Stromal cell of bone marrow (primary cell): ENCODE results near the gene DTHD1.

Experiments used
- DNase-seq: peaks from one replicate; pipeline ENCODE4 v3.0.0-alpha.2; 2012; ENCODE audit warnings: low read depth

The DTHD1 gene

DNA sequence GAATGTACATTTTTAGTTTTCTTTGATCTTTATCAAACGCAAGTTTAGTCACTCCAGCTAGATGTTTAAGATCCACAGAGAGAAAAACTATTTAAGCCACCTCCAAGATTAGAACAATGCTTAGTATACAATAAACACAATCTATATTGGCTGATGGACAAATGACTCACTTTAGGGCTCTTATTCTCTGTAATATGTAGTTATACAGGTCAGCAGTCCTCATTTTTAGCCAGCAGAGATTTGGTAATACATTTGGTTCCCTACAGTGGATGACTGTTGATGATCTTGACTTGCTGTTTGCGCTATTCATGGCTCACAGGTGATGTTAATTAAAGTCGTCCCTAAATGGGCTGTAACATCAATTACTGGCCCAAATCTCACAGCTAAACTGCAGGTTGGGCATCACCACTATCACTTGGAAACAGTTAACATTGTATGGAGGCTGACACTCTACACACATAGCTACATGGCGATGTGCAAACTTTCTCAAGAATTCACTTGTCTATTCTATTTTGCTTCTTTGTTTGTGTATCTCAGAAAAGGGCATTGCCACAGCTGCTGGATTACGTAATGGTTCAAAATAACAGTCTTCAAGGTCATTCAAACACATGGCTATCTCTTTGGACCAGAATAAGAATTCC, 11.8 kb upstream of the DTHD1 start:
- DNase-seq = no peak

DNA sequence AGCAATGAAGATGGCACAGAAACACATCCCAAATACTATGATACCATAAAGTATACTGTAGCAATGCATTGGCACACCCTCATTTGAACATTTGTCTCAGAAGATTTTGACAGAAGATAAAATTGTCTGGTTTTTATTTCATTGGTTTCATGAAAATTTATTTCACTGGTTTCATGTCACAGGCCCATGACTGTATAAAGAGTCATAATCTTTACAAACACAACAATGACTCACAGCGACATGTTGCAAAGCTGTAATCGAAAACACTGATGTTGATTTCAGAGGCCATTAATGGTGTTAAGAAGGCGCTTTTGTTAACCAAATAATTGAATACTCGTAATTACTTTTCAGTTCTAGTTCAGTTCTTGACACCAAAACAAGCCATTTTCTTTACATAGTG, 8.1 kb upstream of the DTHD1 start:
- no peak for DNase-seq

DNA sequence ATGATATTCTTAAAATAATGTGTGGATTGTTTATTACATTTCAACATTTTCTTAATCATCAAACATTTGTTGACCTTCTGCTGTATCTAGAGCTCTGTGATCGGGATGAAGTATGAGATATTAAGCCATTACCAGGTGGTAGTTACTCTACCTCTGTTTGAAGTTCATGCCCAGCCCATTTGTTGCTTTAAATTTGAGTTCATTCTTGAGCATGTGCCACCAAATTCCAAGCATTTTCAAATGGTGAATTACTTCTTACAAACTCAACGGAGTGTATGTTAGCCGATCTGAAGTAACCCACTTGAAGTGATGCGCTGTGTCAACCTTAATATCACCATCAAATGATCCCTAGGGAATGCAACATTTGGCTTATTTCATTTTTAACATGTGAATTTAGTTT, 7.3 kb upstream of the DTHD1 start:
- no peak for DNase-seq

DNA sequence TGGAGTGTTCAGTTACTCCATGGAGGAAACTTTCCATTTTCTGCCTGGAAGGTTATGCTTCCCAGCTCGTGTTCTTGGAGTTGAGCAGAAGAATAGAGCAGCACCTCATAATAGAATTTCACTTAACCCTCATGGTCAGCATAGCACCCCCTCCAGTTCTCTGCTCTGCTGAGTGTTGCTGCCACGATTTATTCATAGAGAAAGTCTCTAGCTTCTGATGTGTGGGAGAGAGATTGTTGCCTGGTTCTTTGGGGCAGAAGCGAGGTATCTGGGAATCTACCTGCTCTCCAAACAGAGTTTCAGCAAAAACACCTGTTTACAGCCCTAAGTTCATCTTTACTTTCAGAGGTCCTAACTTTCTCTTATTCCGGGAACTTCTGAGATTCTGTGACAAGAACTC, 3.9 kb upstream of the DTHD1 start:
- no peak for DNase-seq

DNA sequence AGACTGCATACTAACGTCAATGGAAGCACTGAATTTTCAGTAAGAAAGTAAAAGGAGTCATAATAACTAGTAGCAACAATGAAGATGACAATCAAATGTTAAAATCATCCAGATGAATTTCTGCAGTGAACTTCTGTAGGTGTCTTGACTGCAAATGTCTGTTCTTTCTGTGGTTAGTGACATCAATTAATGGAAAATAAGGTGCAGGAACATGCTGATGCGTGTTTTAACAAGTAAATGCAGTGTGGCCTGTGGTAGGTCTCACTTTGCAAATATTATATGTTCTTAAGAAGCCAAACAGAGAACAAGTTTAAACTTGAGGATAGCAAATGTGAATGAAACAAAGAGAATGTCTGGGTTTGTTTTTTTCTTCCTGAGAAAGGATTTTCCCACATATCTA, 2.6 kb upstream of the DTHD1 start:
- DNase-seq = no peak

DNA sequence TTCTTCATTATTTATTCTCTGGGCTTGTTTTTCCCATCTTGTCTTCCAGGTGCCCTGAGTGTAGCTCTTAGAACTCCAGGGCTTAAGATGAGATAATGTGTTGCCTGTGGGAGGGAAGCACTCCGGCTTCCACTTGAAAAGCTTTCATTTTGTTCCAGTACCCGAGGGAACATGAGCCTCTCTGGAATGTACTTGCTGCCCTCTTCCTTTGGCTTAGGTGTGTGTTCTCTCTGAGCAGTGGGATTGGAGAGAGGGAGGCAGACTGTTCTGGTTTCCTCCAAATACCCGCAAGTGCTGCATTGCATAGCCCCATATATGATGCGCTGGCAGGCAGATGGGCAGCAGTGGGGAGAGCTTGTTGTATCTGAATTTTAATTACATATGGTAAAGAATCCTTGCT, 861 bp upstream of the DTHD1 start:
- DNase-seq = no peak

DNA sequence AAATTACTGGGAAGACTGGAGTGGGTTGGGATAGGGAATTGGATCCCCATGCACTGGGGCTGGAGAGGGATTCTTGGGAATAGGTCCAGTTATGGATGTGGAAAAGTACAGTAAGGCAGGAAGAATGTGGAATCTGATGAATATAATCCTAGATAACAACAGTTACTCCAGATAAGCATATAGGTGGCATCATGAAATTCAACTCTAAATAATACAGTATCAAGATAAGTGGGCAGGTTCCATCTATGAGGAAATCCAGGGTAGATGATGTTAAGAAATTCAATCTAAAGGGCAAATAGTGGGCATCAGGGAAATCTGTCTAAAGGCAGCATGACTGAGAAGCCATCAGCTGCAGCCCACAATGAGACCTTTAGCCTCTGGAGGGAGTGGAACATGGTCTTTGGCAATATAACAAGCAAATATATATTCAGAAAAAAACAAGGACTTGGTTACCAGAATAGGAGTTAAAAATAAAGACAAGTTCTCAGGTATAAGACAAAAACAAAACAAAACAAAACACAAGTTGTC, 1.2 kb downstream of the DTHD1 start:
- no peak for DNase-seq

DNA sequence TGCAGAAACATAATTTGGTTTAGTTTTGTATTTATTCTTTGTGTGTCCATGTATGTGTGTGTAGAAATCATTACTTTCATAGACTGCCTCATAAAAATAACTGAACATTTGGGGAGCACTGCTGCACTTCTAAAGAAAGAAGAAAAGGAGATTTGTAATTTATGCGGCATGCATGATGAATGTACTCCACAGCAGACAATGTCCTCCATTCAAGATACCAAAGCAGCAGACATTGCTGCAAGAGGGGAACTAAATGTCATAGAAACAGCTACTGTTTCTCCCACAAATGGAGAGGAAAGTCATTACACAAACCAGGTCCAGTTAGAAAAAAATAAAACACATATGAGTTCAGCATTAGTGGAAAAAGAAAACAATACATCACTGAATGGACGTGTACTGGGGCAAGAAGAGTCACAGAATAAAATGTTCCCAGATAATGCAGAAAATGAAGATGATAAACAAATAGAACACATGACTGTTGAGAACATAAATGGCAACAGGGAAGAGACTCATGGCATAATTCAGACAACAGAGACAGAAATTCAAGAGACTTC, 2.6 kb downstream of the DTHD1 start:
- DNase-seq = no peak

DNA sequence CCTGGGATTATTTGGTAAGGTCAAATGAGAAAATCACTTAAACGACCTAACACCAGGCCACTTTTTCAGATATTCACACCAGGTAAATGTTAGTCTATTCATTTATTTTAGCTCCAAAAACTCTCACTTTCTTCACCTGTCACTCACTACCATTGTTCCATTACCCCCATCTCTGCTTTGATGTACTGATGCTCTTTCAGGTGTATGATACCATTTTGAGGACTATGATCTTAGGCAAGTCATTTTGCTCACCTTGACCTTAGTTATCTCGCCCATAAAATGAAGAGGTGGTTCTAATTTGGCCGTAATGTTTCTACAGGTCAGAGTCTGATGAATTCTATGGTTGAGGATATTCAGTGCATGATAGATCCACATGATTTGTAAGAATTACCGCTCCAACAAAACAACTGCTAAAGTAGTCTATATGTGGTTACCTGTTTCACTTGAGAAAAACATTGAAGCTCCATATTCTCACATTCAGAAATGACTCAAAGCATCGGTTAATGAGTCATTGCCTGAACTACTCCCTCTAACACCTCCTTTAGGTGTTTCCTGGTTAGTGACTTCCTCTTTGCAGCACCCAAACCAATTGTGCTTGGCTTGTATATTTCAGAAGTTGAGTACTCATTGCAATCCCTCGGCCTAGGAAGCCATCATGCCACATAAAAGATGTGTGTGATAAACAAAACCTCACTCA, 4.5 kb downstream of the DTHD1 start:
- DNase-seq = no peak

DNA sequence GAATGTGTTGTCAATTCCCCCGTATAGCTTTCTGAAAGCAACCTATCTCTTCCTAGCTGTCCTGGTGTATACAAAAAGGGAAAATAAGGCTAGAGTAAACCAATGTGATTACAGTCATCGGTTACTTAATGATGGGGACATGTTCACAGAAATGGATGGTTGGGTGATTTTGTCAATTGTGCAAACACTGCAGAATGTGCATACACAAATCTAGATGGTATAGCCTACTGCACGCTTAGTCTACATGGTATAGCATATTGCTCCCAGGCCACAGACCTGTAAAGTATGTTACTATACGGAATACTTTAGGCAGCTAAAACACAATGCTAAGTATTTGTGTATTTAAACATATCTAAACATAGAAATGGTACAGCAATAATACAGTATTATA, 5.1 kb downstream of the DTHD1 start:
- no peak for DNase-seq

DNA sequence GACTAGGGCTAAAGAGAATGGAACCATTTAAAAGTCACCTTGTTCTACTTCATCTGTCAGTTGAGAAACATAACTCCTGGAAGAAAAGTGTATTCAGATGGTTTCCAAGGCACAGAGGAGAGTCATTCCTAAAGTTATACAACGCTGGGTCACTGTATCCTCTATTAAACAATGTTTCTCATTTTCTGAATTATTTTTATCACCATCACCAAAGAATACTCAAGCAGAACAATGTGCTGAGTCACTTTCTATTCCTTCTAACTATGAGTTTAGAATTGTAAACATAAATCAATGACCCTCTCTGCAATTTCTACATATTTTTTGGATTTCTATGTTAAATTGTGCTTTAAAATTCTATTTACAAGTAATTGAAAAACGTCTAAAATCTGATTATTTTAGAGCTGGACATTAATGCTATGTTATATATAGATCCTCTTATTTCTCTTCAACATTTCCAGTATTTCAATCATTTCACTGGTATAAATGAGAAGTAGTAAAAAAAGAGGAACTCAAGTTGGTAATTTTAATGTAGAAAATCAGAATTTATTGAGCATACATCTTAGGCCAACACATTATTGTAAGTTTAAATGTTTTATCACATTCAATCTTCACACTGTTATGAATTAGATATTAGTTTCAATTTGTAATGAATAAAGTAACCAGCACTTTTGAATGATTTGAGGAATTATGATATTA, 7.5 kb downstream of the DTHD1 start:
- DNase-seq = no peak

DNA sequence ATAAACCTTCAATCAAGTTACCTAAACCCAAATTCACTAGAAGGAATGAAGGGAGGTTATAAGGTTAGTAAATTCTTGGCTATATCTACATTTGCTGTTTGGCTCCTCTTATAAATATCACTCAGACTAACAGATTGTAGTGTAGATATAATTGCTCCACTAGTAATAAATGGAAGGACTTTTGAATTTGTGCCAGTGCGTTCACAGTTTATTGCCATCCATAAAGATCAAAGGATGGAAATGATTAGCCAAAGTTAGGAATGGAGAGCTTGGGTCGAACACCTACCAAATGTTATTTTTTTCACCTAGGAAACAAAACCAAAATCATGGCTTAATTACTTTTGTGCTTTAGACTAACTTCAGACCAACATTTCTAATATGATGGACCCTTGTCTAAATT, 9.2 kb downstream of the DTHD1 start:
- DNase-seq = no peak

DNA sequence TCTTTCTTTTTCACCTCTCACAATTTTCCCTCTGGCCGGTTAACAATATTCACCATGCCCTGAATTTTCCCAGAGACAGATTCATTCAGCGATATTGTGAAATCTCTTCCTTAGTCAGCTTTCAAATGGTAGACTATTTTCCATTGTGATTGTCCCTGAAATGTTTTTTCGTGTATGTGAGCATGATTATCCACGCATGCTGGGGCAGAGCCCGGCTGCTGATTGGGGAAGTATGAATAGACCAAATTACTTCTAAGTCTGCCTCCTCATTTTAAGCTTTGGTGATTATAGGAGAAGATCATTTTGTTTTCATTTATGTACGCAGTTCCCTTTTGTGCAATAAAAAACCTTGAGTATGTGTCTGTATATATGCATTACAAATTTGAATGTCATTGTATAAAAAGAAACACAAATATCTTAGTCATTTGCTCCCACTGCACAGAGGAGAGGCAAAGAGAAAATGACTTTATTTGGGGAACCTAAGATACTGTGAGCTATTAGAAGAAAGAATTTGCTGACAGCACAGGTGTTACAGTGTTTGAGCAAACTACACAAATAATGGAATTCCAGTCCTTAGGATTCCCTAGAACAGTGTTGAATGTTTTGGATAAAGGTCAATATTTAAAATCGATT, 11.3 kb downstream of the DTHD1 start:
- DNase-seq = no peak

DNA sequence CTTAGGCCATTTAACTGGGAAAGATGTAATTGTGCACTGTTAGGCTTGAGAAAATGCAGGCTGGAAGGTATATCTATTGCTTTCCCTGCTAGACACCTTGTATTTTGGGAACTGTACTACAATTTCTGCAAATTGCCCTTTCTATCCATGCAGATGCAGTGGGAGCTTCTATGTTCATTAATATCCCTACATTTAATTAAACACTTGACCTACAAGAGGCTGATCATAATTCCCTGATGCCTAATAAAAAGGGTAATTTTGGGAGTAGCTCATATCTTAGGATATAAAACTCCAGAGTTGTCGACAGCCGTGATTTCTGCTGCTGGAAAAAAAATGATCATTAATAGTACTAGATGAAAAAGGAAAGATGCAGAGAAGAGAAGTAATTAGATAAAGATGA, 19.7 kb downstream of the DTHD1 start:
- DNase-seq = no peak

DNA sequence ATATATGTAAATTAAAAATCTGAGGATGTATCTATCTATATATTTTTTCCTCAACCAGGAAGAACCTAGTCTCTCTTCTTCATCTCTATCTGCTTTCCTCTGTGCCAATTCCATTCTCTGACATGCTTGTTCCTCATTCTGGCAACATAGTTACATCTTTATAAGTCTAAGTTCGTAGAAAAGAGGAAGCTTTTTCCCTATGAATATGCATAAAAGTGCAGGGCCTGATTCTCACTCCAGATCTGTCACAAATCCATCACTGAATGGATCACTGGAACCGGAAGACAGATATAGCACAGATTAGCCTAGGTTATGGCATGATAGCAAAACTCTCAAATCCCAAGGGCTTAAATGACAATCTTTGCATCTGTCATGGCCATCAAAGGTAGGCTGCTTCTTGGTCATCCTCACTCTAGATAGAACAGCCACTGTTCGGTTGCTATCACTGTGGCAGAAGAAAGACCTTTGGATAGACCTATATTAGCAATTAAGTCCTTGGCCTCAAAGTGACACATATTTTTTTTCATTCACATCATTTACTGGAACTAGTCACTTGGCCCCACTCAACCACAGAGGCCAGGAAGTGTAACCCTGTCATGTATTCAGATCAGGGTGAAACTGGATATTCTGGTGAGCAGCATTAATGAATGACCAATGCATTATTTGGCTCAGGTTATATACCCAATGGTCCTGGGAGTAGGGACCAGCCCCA, 22.2 kb downstream of the DTHD1 start:
- no peak for DNase-seq

DNA sequence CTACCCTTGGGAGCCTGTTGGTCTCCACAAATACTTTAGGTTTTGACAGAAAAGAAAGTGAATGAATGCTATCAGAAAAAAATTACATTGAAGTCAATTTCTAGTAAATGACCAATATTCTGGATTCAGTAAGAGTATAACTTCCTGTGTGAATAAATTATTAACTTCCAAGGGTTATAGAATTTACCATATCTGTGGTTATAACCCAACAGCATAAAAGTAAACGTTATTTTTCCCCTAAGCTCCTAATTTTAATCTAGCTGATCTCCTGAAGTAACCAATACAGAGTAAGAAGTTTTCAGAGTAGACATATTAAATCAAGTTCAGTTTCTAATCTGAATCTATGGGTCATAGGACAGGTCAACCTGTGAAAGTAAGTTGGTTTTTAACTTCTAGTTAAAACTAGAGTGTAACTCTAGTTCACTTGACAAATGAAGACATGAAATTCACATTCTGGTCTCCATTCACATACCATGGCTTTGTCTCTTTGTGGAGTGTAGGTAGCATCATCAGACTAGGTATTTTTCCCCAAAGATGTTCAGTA, 22.8 kb downstream of the DTHD1 start:
- no peak for DNase-seq

DNA sequence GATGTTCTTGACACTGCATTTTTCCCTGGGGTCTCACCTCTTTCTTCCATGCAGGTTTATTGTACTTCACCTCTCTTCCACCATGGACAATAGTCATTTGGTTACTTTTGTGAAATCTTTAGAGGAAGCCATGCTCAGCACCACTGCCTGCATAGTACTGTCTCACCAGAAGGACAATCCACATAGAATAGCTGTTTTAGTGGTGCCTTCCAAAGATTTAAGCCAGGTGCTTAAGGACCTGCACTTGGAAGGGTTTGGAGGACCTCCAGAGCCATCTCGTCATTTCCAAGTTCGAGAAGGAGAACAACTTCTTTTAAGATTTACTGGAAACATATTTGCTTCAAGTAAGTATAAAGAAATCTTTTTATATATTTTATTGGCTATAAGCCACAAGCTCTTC, 26.7 kb downstream of the DTHD1 start:
- no peak for DNase-seq

DNA sequence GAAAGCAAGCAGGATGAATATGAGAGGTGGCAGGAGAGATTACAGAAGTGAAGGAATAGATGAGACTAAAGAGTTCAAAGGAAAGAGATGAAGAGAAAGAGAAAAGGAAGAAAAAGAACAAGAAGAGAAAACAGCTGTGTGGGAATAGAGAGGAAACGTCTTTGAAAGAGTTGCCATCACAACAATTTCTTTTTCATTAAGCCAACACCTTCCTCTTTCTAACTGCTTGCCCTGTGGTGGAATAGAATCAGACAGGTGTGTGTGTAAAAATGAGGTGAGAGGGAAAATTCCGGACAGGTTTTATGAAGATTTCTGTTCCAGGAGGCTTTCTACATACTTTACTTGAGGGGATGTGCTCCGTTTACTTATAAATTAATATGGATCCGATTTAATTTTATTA, 28.8 kb downstream of the DTHD1 start:
- DNase-seq = no peak

DNA sequence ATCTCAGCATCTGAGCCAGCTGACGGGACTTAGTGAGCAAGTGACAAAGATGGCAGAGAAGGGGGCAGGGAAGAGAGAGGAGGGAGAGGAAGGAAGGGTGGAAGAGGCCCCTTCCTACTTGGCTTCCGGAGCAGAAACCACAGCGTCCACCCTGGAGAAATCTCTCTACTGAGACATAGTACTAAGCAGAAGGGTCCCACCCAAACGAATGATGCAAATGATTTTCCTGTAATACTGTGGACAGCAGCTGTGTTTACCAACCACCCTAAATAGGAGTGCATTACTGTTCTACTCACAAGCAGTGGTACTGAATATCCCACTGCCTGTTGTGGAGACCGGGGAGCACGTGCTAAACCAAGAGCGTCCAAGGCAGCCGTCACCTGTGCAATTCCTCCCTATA, 29.4 kb downstream of the DTHD1 start:
- no peak for DNase-seq

DNA sequence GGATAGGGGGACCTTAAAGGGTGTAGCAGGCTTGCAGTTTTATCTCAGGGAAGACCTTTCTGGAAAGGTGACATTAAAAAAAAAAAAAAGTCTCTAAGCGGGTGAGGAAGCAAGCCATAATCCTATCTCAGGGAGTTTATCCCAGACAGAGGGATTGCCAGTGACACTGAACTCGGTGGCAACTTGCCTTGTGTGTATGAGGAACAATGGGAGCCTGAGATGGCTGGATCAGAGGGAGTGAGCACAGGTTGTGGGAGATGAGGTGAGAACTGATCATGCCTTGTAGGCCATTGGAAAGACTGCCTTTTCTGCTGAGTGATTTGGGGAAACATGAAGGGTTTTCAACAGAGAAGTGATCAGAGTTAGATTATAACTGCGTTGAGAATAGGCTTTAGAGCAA, 31.1 kb downstream of the DTHD1 start:
- no peak for DNase-seq

DNA sequence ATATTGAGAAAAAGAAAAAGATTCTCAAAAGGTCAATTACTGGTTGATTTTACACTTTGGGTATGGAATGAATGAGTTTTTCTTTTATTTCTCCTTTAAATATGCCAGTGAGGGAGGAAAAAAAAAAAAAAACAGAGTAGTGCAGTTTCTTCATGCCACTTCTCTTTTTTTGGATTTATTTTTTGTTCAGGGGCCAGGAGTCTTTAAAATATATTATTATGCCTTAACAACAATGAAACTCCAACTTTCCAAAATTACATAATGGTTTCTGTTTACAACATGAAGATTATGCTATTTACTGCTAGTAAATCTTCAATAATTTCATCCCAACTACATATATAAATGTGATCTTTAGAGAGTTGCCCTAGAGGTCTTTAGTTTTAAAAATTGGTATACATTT, 31.9 kb downstream of the DTHD1 start:
- no peak for DNase-seq

DNA sequence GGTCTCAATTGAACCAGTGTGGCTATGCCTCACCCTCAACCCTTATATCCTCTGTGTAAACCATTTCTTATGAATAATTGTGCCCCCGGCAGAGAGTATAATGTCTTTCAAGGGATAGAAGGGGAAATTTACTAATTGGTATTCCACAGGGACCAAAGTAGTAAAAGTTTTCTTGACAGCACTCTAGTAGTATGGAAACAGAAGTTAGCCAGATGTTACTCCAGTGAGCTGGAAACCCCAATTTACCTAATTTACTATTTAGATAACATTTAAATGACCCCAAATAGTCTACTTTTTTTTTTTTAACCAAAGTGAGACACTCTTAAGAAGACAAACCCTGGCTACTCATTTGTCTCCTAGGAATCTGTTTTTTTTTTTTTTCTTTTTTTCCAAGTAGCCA, 32.3 kb downstream of the DTHD1 start:
- no peak for DNase-seq
